ENCODE results near the gene FASTKD2. TPM values are rescaled to one million over a fixed set of nuclear protein-coding genes. Genes with fewer than 3 reads are reported as not detected.
A peak's percentile ranks its signal among the peaks of the same experiment; 100 is the strongest.

The FASTKD2 gene
- total and polyA plus RNA-seq, 2 of the 8 experiments (the other 6 are each of a cell fraction or from before 2014, with no cell fraction given) = 35.7 to 38.5 TPM

- TF ChIP-seq SAP30 (IDR thresholded peaks at IDR 0.05; ENCODE audit: insufficient read depth, insufficient replicate concordance, low read length) = peak; percentile 18
- TF ChIP-seq ASH2L (IDR thresholded peaks at IDR 0.05; ENCODE audit: low read length) = peak; percentile 61
- no peak for TF ChIP-seq SP1 (IDR thresholded peaks at IDR 0.05; ENCODE audit: low read depth, low read length)
- peak; percentile 95 for TF ChIP-seq YY1 (IDR thresholded peaks at IDR 0.05; ENCODE audit: low read depth, low read length)
- TF ChIP-seq CHD2 (IDR thresholded peaks at IDR 0.05; ENCODE audit: low read length) = peak; percentile 99
- TF ChIP-seq POLR2A (IDR thresholded peaks at IDR 0.05; ENCODE audit: control extremely low read depth in 1 of 2, low read depth in 2 of 2, low read length in 2 of 2) = peak; percentile 92
- peak in 1 of 2 experiments; percentile 66; a peak in 1 of 4 replicates for TF ChIP-seq HDAC2 (IDR thresholded peaks at IDR 0.05; ENCODE audit: borderline replicate concordance in 1 of 2, low read depth in 2 of 2, low read length in 2 of 2)
- peak; percentile 93 for TF ChIP-seq BRCA1 (IDR thresholded peaks at IDR 0.05; ENCODE audit: low read depth, low read length)
- no peak for TF ChIP-seq TEAD4 (IDR thresholded peaks at IDR 0.05; ENCODE audit: low read depth, low read length)
- peak; percentile 83 for TF ChIP-seq KDM4A (IDR thresholded peaks at IDR 0.05; ENCODE audit: low read depth, low read length, severe bottlenecking)
- peak; percentile 91 for TF ChIP-seq TAF1 (IDR thresholded peaks at IDR 0.05; ENCODE audit: low read depth, low read length)
- no peak for TF ChIP-seq CBX5 (IDR thresholded peaks at IDR 0.05; ENCODE audit: low read depth, low read length)
- peak; percentile 48 for TF ChIP-seq TAF7 (optimal IDR thresholded peaks at IDR 0.05; ENCODE audit: borderline replicate concordance, low read depth, low read length)
- TF ChIP-seq NRF1 (IDR thresholded peaks at IDR 0.05; ENCODE audit: low read depth, low read length) = peak; percentile 35; the same call in 1 of the 2 replicates
- no peak for TF ChIP-seq RAD21 (IDR thresholded peaks at IDR 0.05 in 1 of 2, conservative IDR thresholded peaks at IDR 0.05 in 1 of 2; ENCODE audit: low read depth in 2 of 2, low read length in 2 of 2)
- peak in 1 of 2 experiments; percentile 96; a peak in 3 of 4 replicates for TF ChIP-seq SIN3A (conservative IDR thresholded peaks at IDR 0.05 in 1 of 2, IDR thresholded peaks at IDR 0.05 in 1 of 2; ENCODE audit: low read depth in 1 of 2, low read length in 2 of 2)
Observed at GRCh38 chr2:206765242-206766056, at the start of gene FASTKD2, which contains the start of gene MDH1B (continued).

Data from H1 (cell line).